Activated CD4-positive, alpha-beta T cell treated with anti-CD3 and anti-CD28 coated beads for 48 hours (primary cell): ENCODE data around the gene IQCN.

Source experiments
- DNase-seq: peaks from one replicate; pipeline ENCODE4 v3.0.0-alpha.2; 2020

IQCN gene

GRCh38 chr19:18306209-18306887 lies 32.1 kb upstream of the IQCN start:
- DNase-seq: no peak

GRCh38 chr19:18304458-18305310 lies 30.4 kb upstream of the IQCN start:
- peak; percentile 90 for DNase-seq

- DNase-seq: no peak
These were observed 29.9 kb upstream of the IQCN start for GRCh38 chr19:18304208-18304457.

- DNase-seq: no peak
These were observed 27.5 kb upstream of the IQCN start for GRCh38 chr19:18301718-18302111.

GRCh38 chr19:18300930-18301717 lies 26.9 kb upstream of the IQCN start:
- DNase-seq: no peak

- no peak for DNase-seq
These were observed 25.4 kb upstream of the IQCN start for GRCh38 chr19:18299654-18300053.

GRCh38 chr19:18298601-18299000 lies 24.3 kb upstream of the IQCN start:
- peak; percentile 34 for DNase-seq

- DNase-seq: no peak
These were observed 23.1 kb upstream of the IQCN start for GRCh38 chr19:18297308-18297707.

- no peak for DNase-seq
These were observed 20.8 kb upstream of the IQCN start for GRCh38 chr19:18295034-18295451.

- peak; percentile 95 for DNase-seq
These were observed 20.2 kb upstream of the IQCN start for GRCh38 chr19:18294467-18294864.

- DNase-seq: no peak
These were observed 19.6 kb upstream of the IQCN start for GRCh38 chr19:18293642-18294466.

- DNase-seq: peak; percentile 76
These were observed 18.8 kb upstream of the IQCN start for GRCh38 chr19:18292810-18293641.

- DNase-seq: peak; percentile 52
These were observed 18.2 kb upstream of the IQCN start for GRCh38 chr19:18292462-18292809.

- DNase-seq: peak; percentile 93
These were observed 17.6 kb upstream of the IQCN start for GRCh38 chr19:18291590-18292461.

- DNase-seq: no peak
These were observed 16.8 kb upstream of the IQCN start for GRCh38 chr19:18291019-18291524.

- DNase-seq: peak; percentile 96
These were observed 16.2 kb upstream of the IQCN start for GRCh38 chr19:18290302-18291018.

GRCh38 chr19:18289471-18290301 lies 15.4 kb upstream of the IQCN start:
- DNase-seq: no peak

GRCh38 chr19:18287836-18288772 lies 13.9 kb upstream of the IQCN start:
- DNase-seq: no peak
